SK-N-SH (cell line): ENCODE results near the gene PPP2R5C. TPM values are rescaled to one million over a fixed set of nuclear protein-coding genes. Genes with fewer than 3 reads are reported as not detected.

Experiments used
- CTCF ChIA-PET: fragments of 300-600, 350-600 bp; formaldehyde crosslinking; extraction: SDS; loops from one replicate; lab custom pipeline; 2021; lab: Yijun Ruan, JAX
- POLR2A ChIA-PET: fragments of 350-600 bp; sonication (Branson Sonifier 250); formaldehyde crosslinking; extraction: SDS; loops from one replicate; lab custom pipeline; 2020; ENCODE audit warnings: antibody characterized with exemption, inconsistent platforms; lab: Yijun Ruan, JAX
- DNase-seq: peaks from one replicate; pipeline ENCODE4 v3.0.0; 2012
- H2AFZ ChIP-seq: fragments of 200-600 bp; sonication (generic); 2 replicates; pipeline ENCODE4 v1.8.1; 2016; ENCODE audit warnings: antibody characterized with exemption, mild to moderate bottlenecking, low read depth
- H3F3A ChIP-seq: fragments of 200-600 bp; sonication (generic); replicated peaks from 2 replicates; pipeline ENCODE3; 2016; ENCODE audit warnings: antibody characterized with exemption, mild to moderate bottlenecking; ENCODE audit not compliant: insufficient read depth
- H3K27ac ChIP-seq, 2 experiments: fragments of 200-500 bp in 1 of 2; fragments of 200-600 bp in 1 of 2; sonication (Bioruptor generic) in 1 of 2; sonication (generic), shearing (Covaris generic) in 1 of 2; 2 replicates each; pipeline versions ENCODE4 v1.5.1 to v1.6.1; 2014 to 2016; ENCODE audit warnings: low read depth in 2 of 2, inconsistent platforms in 1 of 2, low read length in 1 of 2, mild to moderate bottlenecking in 1 of 2, mixed read lengths in 1 of 2
- H3K27me3 ChIP-seq: fragments of 200-600 bp; sonication (generic), shearing (Covaris generic); 2 replicates; pipeline ENCODE4 v1.6.1; 2016; ENCODE audit warnings: mixed run types; ENCODE audit not compliant: insufficient read depth
- H3K36me3 ChIP-seq, 2 experiments: fragments of 200-500 bp in 1 of 2; fragments of 200-600 bp in 1 of 2; sonication (Bioruptor generic) in 1 of 2; sonication (generic) in 1 of 2; replicated peaks in 1 of 2; 2 replicates each; pipeline versions ENCODE3 to v1.5.1; 2014 to 2016; ENCODE audit warnings: low read length in 1 of 2, mild to moderate bottlenecking in 1 of 2; ENCODE audit not compliant: insufficient read depth in 2 of 2, control insufficient read depth in 1 of 2
- H3K4me1 ChIP-seq, 2 experiments: fragments of 200-500 bp in 1 of 2; fragments of 200-600 bp in 1 of 2; sonication (Bioruptor generic) in 1 of 2; sonication (generic), shearing (Covaris generic) in 1 of 2; 2 replicates each; pipeline versions ENCODE4 v1.5.1 to v1.6.1; 2014 to 2016; ENCODE audit warnings: low read depth in 1 of 2, low read length in 1 of 2, mixed run types in 1 of 2; ENCODE audit not compliant: insufficient read depth in 2 of 2, control insufficient read depth in 1 of 2
- H3K4me2 ChIP-seq: fragments of 200-600 bp; sonication (generic), shearing (Covaris generic); 2 replicates; pipeline ENCODE4 v1.6.1; 2017; ENCODE audit warnings: mixed run types
- H3K4me3 ChIP-seq, 2 experiments: fragments of 200-500 bp in 1 of 2; fragments of 200-600 bp in 1 of 2; sonication (Bioruptor generic) in 1 of 2; sonication (generic), shearing (Covaris generic) in 1 of 2; 2 replicates each; pipeline versions ENCODE4 v1.5.1 to v1.8.1; 2014 to 2016; ENCODE audit warnings: low read depth in 2 of 2, inconsistent platforms in 1 of 2, low read length in 1 of 2, mild to moderate bottlenecking in 1 of 2, mixed read lengths in 1 of 2, moderate library complexity in 1 of 2
- H3K79me2 ChIP-seq: fragments of 200-600 bp; sonication (generic); 2 replicates; pipeline ENCODE4 v1.8.1; 2017; ENCODE audit warnings: mild to moderate bottlenecking; ENCODE audit not compliant: insufficient read depth
- H3K9ac ChIP-seq: fragments of 200-600 bp; sonication (generic); 2 replicates; pipeline ENCODE4 v1.6.1; 2017; ENCODE audit warnings: mixed run types
- H3K9me2 ChIP-seq: fragments of 200-600 bp; sonication (generic); 2 replicates; pipeline ENCODE4 v1.6.1; 2017; ENCODE audit warnings: mixed run types
- H3K9me3 ChIP-seq: fragments of 200-600 bp; sonication (generic); 2 replicates; pipeline ENCODE4 v1.6.1; 2017; ENCODE audit warnings: mixed run types, mild to moderate bottlenecking, moderate library complexity
- H4K20me1 ChIP-seq: fragments of 200-600 bp; sonication (generic); 2 replicates; pipeline ENCODE4 v1.6.1; 2017; ENCODE audit warnings: mild to moderate bottlenecking, mixed run types; ENCODE audit not compliant: insufficient read depth
- CHD2 ChIP-seq: fragments of 150-350 bp; IDR thresholded peaks from 2 replicates; pipeline ENCODE4 v1.6.1; 2018; ENCODE audit warnings: low read length; ENCODE audit not compliant: partially characterized antibody
- EP300 ChIP-seq, 2 experiments: IDR thresholded peaks; 2 replicates each; pipeline versions ENCODE4 v1.4.0 to v1.6.1; 2012; ENCODE audit warnings: borderline replicate concordance in 1 of 2, low read depth in 1 of 2, low read length in 1 of 2
- EZH2phosphoT487 ChIP-seq: fragments of 200-600 bp; sonication (generic); IDR thresholded peaks from 2 replicates; pipeline ENCODE4 v1.6.1; 2017; ENCODE audit warnings: low read depth, mixed run types, mild to moderate bottlenecking, antibody characterized with exemption, moderate library complexity, borderline replicate concordance
- FOSL2 ChIP-seq: IDR thresholded peaks from 2 replicates; pipeline ENCODE4 v1.4.0; 2012; ENCODE audit warnings: low read depth, mild to moderate bottlenecking, moderate library complexity, borderline replicate concordance
- FOXJ3 ChIP-seq: sonication (generic); formaldehyde crosslinking; IDR thresholded peaks from 2 replicates; pipeline ENCODE4 v1.5.1; 2020; ENCODE audit warnings: mild to moderate bottlenecking, missing genetic modification reagents
- FOXM1 ChIP-seq: IDR thresholded peaks from 2 replicates; pipeline ENCODE4 v1.4.0; 2012; ENCODE audit warnings: low read depth, mild to moderate bottlenecking
- GATA2 ChIP-seq: sonication (generic); formaldehyde crosslinking; IDR thresholded peaks from 2 replicates; pipeline ENCODE4 v1.5.0; 2020; ENCODE audit warnings: mild to moderate bottlenecking, missing genetic modification reagents
- MEF2A ChIP-seq: IDR thresholded peaks from 2 replicates; pipeline ENCODE4 v1.4.0; 2012; ENCODE audit warnings: low read depth, borderline replicate concordance
- NRF1 ChIP-seq: IDR thresholded peaks from 2 replicates; pipeline ENCODE4 v1.6.1; 2012; ENCODE audit warnings: low read depth, mild to moderate bottlenecking, low read length
- RFX5 ChIP-seq: IDR thresholded peaks from 2 replicates; pipeline ENCODE4 v1.6.1; 2012; ENCODE audit warnings: mild to moderate bottlenecking, improper control_type of control experiment, low read length
- SIN3A ChIP-seq: IDR thresholded peaks from 2 replicates; pipeline ENCODE4 v1.6.1; 2012; ENCODE audit warnings: low read depth, mild to moderate bottlenecking, low read length, moderate library complexity, borderline replicate concordance
- TCF12 ChIP-seq: IDR thresholded peaks from 2 replicates; pipeline ENCODE4 v1.4.0; 2012
- TEAD4 ChIP-seq: IDR thresholded peaks from 2 replicates; pipeline ENCODE4 v1.4.0; 2012; ENCODE audit warnings: mild to moderate bottlenecking, borderline replicate concordance; ENCODE audit not compliant: insufficient read depth
- USF2 ChIP-seq: fragments of 150-350 bp; IDR thresholded peaks from 2 replicates; pipeline ENCODE4 v1.6.1; 2017; ENCODE audit warnings: antibody characterized with exemption, low read length, low read depth, borderline replicate concordance
- YY1 ChIP-seq: IDR thresholded peaks from 2 replicates; pipeline ENCODE4 v1.4.0; 2012; ENCODE audit warnings: low read depth, mild to moderate bottlenecking
- ZBTB33 ChIP-seq: IDR thresholded peaks from 2 replicates; pipeline ENCODE4 v1.4.0; 2012; ENCODE audit warnings: low read depth, borderline replicate concordance
- WGBS: methylation state at CpG from one replicate; pipeline ENCODE4 v1.1.6; 2017; ENCODE audit warnings: low lambda C conversion rate; 5-methylcytosine and 5-hydroxymethylcytosine counted together
- polyA plus RNA-seq, 3 experiments: library from polyadenylated mRNA; depleted of rRNA; stranded (reverse); fragments of >200 nt; gene quantifications; 2 replicates each; pipeline ENCODE4 v1.2.3, GENCODE V29; 2012
- TF ChIP-seq, protein P1 (sequence below): fragments of 200-600 bp; sonication (generic); IDR thresholded peaks from 2 replicates; pipeline ENCODE4 v1.6.1; 2017; ENCODE audit warnings: antibody characterized with exemption, mild to moderate bottlenecking, moderate library complexity
- TF ChIP-seq, protein P2 (sequence below): IDR thresholded peaks from 2 replicates; pipeline ENCODE4 v1.6.1; 2012; ENCODE audit warnings: mild to moderate bottlenecking, low read depth, low read length, moderate library complexity

PPP2R5C gene
- polyA plus RNA-seq, 1 of the 3 experiments (the other 2 are of a cell fraction) = 43.7 TPM

GRCh38 chr14:101939646-101940170 is 178.2 kb downstream of the PPP2R5C start:
- no peak for DNase-seq
- Histone ChIP-seq H3K9ac (no peak overlapping the region), H3F3A (no peaks in the 10 kb centered on the region)
- TF ChIP-seq CHD2 (no peak), TEAD4 (no peak), FOXJ3 (no peak), GATA2 (CRISPR knock-in tag) (no peak), YY1 (no peak), NRF1 (no peak), ZBTB33 (no peak), USF2 (no peak), FOSL2 (no peak), RFX5 (no peak), SIN3A (no peak), EZH2phosphoT487 (no peak), EP300 (IDR thresholded peaks at IDR 0.05; ENCODE audit: borderline replicate concordance in 1 of 2, low read depth in 1 of 2, low read length in 1 of 2) (no peak), TCF12 (no peak), MEF2A (no peak), FOXM1 (no peak)
- TF ChIP-seq, protein P1, sequence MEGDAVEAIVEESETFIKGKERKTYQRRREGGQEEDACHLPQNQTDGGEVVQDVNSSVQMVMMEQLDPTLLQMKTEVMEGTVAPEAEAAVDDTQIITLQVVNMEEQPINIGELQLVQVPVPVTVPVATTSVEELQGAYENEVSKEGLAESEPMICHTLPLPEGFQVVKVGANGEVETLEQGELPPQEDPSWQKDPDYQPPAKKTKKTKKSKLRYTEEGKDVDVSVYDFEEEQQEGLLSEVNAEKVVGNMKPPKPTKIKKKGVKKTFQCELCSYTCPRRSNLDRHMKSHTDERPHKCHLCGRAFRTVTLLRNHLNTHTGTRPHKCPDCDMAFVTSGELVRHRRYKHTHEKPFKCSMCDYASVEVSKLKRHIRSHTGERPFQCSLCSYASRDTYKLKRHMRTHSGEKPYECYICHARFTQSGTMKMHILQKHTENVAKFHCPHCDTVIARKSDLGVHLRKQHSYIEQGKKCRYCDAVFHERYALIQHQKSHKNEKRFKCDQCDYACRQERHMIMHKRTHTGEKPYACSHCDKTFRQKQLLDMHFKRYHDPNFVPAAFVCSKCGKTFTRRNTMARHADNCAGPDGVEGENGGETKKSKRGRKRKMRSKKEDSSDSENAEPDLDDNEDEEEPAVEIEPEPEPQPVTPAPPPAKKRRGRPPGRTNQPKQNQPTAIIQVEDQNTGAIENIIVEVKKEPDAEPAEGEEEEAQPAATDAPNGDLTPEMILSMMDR = no peak
- TF ChIP-seq, protein P2, sequence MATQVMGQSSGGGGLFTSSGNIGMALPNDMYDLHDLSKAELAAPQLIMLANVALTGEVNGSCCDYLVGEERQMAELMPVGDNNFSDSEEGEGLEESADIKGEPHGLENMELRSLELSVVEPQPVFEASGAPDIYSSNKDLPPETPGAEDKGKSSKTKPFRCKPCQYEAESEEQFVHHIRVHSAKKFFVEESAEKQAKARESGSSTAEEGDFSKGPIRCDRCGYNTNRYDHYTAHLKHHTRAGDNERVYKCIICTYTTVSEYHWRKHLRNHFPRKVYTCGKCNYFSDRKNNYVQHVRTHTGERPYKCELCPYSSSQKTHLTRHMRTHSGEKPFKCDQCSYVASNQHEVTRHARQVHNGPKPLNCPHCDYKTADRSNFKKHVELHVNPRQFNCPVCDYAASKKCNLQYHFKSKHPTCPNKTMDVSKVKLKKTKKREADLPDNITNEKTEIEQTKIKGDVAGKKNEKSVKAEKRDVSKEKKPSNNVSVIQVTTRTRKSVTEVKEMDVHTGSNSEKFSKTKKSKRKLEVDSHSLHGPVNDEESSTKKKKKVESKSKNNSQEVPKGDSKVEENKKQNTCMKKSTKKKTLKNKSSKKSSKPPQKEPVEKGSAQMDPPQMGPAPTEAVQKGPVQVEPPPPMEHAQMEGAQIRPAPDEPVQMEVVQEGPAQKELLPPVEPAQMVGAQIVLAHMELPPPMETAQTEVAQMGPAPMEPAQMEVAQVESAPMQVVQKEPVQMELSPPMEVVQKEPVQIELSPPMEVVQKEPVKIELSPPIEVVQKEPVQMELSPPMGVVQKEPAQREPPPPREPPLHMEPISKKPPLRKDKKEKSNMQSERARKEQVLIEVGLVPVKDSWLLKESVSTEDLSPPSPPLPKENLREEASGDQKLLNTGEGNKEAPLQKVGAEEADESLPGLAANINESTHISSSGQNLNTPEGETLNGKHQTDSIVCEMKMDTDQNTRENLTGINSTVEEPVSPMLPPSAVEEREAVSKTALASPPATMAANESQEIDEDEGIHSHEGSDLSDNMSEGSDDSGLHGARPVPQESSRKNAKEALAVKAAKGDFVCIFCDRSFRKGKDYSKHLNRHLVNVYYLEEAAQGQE = no peak
- TF ChIP-seq, all 33 proteins: peak for 0
- 53% methylated on average over 5 of the region's 5 CpGs for WGBS
- ChIA-PET POLR2A (no interaction called here), CTCF (no interaction called here)
- Histone ChIP-seq H3K9me3 (no peaks in the 10 kb centered on the region), H3K27me3 (no peaks in the 10 kb centered on the region), H3K27ac (no peak overlapping the region), H3K4me3 (no peak overlapping the region), H2AFZ (no peak overlapping the region), H3K4me1 (peaks cover 0 to 4% of the 10 kb centered on the region in 2 experiments; a peak in 1 of 4 replicates), H3K4me2 (no peak overlapping the region), H4K20me1 (no peaks in the 10 kb centered on the region), H3K79me2 (no peaks in the 10 kb centered on the region), H3K9me2 (no peaks in the 10 kb centered on the region), H3K36me3 (no peaks in the 10 kb centered on the region)
